K562 (cell line): ENCODE data around the gene AMOTL1.

ENCODE experiments used
- FOS ChIP-seq: IDR thresholded peaks from 3 replicates; pipeline ENCODE4 v1.6.1; 2011; ENCODE audit not compliant: insufficient read length; ENCODE audit errors: extremely low read depth
- ZFP36 ChIP-seq: fragments of 150-350 bp; IDR thresholded peaks from 2 replicates; pipeline ENCODE4 v1.6.1; 2018; ENCODE audit warnings: low read length, low read depth; ENCODE audit not compliant: partially characterized antibody
- TF ChIP-seq, protein P1 (sequence below), 3 experiments: IDR thresholded peaks in 2 of 3; conservative IDR thresholded peaks in 1 of 3; 2 replicates each; pipeline ENCODE4 v1.5.1; 2011 to 2012; ENCODE audit warnings: low read length in 3 of 3, mild to moderate bottlenecking in 3 of 3, control low read depth in 2 of 3, improper control_type of control experiment in 1 of 3, inconsistent platforms in 1 of 3, low read depth in 1 of 3, mixed read lengths in 1 of 3, moderate library complexity in 1 of 3; ENCODE audit not compliant: insufficient read depth in 2 of 3

DNA sequence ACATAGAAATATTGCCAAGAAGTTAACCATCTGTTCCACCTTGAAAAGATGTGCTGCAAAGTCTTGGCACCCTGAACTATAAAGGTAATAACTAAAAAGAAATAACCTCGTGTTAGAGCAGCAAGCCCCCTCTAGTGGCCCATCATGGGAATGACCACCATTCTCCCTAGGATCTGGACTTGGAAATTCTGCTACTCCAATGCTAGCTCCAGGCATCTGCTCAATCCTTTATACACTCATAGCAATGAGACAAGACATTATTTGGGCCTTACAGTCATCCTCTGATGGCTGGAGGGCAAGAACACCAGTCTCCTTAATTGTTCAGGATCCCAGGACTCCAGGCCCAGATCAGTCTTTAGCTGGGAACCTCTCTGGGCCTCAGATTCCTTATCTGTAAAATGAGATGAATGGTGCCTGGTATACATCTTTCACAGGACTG, 129.2 kb downstream of the AMOTL1 start:
- TF ChIP-seq FOS, result no peak
- TF ChIP-seq, protein P1, sequence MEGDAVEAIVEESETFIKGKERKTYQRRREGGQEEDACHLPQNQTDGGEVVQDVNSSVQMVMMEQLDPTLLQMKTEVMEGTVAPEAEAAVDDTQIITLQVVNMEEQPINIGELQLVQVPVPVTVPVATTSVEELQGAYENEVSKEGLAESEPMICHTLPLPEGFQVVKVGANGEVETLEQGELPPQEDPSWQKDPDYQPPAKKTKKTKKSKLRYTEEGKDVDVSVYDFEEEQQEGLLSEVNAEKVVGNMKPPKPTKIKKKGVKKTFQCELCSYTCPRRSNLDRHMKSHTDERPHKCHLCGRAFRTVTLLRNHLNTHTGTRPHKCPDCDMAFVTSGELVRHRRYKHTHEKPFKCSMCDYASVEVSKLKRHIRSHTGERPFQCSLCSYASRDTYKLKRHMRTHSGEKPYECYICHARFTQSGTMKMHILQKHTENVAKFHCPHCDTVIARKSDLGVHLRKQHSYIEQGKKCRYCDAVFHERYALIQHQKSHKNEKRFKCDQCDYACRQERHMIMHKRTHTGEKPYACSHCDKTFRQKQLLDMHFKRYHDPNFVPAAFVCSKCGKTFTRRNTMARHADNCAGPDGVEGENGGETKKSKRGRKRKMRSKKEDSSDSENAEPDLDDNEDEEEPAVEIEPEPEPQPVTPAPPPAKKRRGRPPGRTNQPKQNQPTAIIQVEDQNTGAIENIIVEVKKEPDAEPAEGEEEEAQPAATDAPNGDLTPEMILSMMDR (IDR thresholded peaks at IDR 0.05 in 2 of 3, conservative IDR thresholded peaks at IDR 0.05 in 1 of 3; ENCODE audit: insufficient read depth in 2 of 3, low read depth in 1 of 3, low read length in 3 of 3), result peak; percentile 71 to 86 (median 84)
- no peak for TF ChIP-seq ZFP36
